Ishikawa (cell line): ENCODE data around the gene KCTD5.

Experiments
- CEBPB ChIP-seq: IDR thresholded peaks from 2 replicates; pipeline ENCODE4 v1.6.1; 2012
- CREB1 ChIP-seq: IDR thresholded peaks from 2 replicates; pipeline ENCODE4 v1.6.1; 2012; ENCODE audit warnings: low read depth
- EGR1 ChIP-seq: IDR thresholded peaks from 2 replicates; pipeline ENCODE4 v1.6.1; 2012
- EP300 ChIP-seq: IDR thresholded peaks from 2 replicates; pipeline ENCODE4 v1.6.1; 2012; ENCODE audit warnings: borderline replicate concordance
- FOXM1 ChIP-seq: IDR thresholded peaks from 2 replicates; pipeline ENCODE4 v1.6.1; 2012; ENCODE audit warnings: low read depth, borderline replicate concordance
- NFIC ChIP-seq: IDR thresholded peaks from 2 replicates; pipeline ENCODE4 v1.6.1; 2012
- RAD21 ChIP-seq: IDR thresholded peaks from 2 replicates; pipeline ENCODE4 v1.6.1; 2012; ENCODE audit warnings: low read depth
- TAF1 ChIP-seq: IDR thresholded peaks from 2 replicates; pipeline ENCODE4 v1.6.1; 2012; ENCODE audit warnings: low read depth, mild to moderate bottlenecking
- TCF12 ChIP-seq: IDR thresholded peaks from 2 replicates; pipeline ENCODE4 v1.6.1; 2012; ENCODE audit warnings: low read depth
- TEAD4 ChIP-seq: IDR thresholded peaks from 2 replicates; pipeline ENCODE4 v1.6.1; 2012
- YY1 ChIP-seq: IDR thresholded peaks from 2 replicates; pipeline ENCODE4 v1.6.1; 2012; ENCODE audit warnings: low read depth
- ZBTB7A ChIP-seq: IDR thresholded peaks from 2 replicates; pipeline ENCODE4 v1.6.1; 2012; ENCODE audit warnings: low read depth
- TF ChIP-seq, protein P1 (sequence below): IDR thresholded peaks from 2 replicates; pipeline ENCODE4 v1.6.1; 2012
- TF ChIP-seq, protein P2 (sequence below): IDR thresholded peaks from 2 replicates; pipeline ENCODE4 v1.6.1; 2012; ENCODE audit warnings: low read depth, mild to moderate bottlenecking
- TF ChIP-seq, protein P3 (sequence below): IDR thresholded peaks from 2 replicates; pipeline ENCODE4 v1.6.1; 2012

The KCTD5 gene

GRCh38 chr16:2740476-2740875 is 58.2 kb downstream of the KCTD5 start:
- TF ChIP-seq RAD21 (no peak), ZBTB7A (no peak), CREB1 (no peak), YY1 (no peak), TEAD4 (no peak), EP300 (no peak), FOXM1 (no peak), CEBPB (no peak), TAF1 (no peak), TCF12 (no peak), NFIC (no peak), EGR1 (no peak)
- TF ChIP-seq, protein P1, sequence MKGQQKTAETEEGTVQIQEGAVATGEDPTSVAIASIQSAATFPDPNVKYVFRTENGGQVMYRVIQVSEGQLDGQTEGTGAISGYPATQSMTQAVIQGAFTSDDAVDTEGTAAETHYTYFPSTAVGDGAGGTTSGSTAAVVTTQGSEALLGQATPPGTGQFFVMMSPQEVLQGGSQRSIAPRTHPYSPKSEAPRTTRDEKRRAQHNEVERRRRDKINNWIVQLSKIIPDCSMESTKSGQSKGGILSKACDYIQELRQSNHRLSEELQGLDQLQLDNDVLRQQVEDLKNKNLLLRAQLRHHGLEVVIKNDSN, result no peak
- TF ChIP-seq, protein P2, sequence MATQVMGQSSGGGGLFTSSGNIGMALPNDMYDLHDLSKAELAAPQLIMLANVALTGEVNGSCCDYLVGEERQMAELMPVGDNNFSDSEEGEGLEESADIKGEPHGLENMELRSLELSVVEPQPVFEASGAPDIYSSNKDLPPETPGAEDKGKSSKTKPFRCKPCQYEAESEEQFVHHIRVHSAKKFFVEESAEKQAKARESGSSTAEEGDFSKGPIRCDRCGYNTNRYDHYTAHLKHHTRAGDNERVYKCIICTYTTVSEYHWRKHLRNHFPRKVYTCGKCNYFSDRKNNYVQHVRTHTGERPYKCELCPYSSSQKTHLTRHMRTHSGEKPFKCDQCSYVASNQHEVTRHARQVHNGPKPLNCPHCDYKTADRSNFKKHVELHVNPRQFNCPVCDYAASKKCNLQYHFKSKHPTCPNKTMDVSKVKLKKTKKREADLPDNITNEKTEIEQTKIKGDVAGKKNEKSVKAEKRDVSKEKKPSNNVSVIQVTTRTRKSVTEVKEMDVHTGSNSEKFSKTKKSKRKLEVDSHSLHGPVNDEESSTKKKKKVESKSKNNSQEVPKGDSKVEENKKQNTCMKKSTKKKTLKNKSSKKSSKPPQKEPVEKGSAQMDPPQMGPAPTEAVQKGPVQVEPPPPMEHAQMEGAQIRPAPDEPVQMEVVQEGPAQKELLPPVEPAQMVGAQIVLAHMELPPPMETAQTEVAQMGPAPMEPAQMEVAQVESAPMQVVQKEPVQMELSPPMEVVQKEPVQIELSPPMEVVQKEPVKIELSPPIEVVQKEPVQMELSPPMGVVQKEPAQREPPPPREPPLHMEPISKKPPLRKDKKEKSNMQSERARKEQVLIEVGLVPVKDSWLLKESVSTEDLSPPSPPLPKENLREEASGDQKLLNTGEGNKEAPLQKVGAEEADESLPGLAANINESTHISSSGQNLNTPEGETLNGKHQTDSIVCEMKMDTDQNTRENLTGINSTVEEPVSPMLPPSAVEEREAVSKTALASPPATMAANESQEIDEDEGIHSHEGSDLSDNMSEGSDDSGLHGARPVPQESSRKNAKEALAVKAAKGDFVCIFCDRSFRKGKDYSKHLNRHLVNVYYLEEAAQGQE, result no peak
- TF ChIP-seq, protein P3, sequence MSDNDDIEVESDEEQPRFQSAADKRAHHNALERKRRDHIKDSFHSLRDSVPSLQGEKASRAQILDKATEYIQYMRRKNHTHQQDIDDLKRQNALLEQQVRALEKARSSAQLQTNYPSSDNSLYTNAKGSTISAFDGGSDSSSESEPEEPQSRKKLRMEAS, result no peak

DNA sequence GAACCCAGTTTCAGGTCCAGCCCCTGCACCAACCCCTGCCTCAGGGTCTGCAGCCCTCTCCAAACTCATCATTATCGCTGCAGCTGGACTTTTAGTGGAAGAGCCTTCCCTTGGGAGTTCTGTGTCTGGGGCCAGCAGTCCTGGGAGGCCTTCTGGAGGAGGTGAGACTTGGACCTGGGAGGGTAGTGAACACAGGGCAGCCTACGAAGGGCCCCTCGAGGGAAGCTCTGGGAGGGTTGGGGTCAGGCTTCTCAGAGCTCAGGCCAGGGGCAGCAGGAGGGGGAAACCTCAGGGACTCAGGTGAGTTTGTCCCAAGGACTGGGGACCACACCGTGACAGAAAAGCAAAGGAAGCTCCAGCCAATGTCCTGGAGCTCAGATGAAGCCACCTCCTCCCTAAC is 58.8 kb downstream of the KCTD5 start:
- TF ChIP-seq CEBPB (no peak), RAD21 (no peak), EP300 (no peak), NFIC (no peak), TEAD4 (no peak), CREB1 (no peak), EGR1 (no peak), TCF12 (no peak), YY1 (no peak)
- TF ChIP-seq, protein P2, result no peak
- TF ChIP-seq, protein P3, result no peak

- TF ChIP-seq, protein P3, result no peak
- TF ChIP-seq EP300 (no peak), TEAD4 (no peak)
Observed at GRCh38 chr16:2742323-2743006, 60.1 kb downstream of the KCTD5 start.

GRCh38 chr16:2743007-2743810 is 60.9 kb downstream of the KCTD5 start:
- TF ChIP-seq, protein P3, result no peak
- TF ChIP-seq EP300 (no peak), RAD21 (no peak), EGR1 (no peak), ZBTB7A (no peak), YY1 (no peak), FOXM1 (no peak), NFIC (no peak), TAF1 (no peak), CEBPB (no peak), TCF12 (no peak), CREB1 (no peak), TEAD4 (no peak)
- TF ChIP-seq, protein P1, result no peak
- TF ChIP-seq, protein P2, result no peak
